ENCODE measurements around the gene SERPINB13.

SERPINB13 gene

GRCh38 chr18:63588909-63589308 lies 1.8 kb downstream of the SERPINB13 start:
- Histone ChIP-seq H3K9me3 (ENCODE audit: insufficient read depth, low read length) (no peaks in the 10 kb centered on the region), H3K36me3 (ENCODE audit: low read length) (no peaks in the 10 kb centered on the region), H3K79me2 (ENCODE audit: insufficient read depth, low read length) (no peaks in the 10 kb centered on the region), H3K4me3 (ENCODE audit: insufficient read depth, low read length, poor library complexity, severe bottlenecking) (no peak overlapping the region), H3F3A (ENCODE audit: insufficient read depth) (no peaks in the 10 kb centered on the region), H3K9me2 (replicated peaks; ENCODE audit: insufficient read depth, low read length) (no peaks in the 10 kb centered on the region), H3K4me2 (ENCODE audit: low read depth, low read length, poor library complexity, severe bottlenecking) (no peak overlapping the region), H2AFZ (ENCODE audit: low read depth, low read length, severe bottlenecking) (no peak overlapping the region), H3K9ac (ENCODE audit: low read length) (no peak overlapping the region), H3K27ac (ENCODE audit: low read depth, low read length) (no peak overlapping the region), H3K27me3 (ENCODE audit: low read length) (no peaks in the 10 kb centered on the region), H4K20me1 (ENCODE audit: low read depth, low read length) (no peaks in the 10 kb centered on the region)
- TF ChIP-seq EZH2phosphoT487 (conservative IDR thresholded peaks at IDR 0.05; ENCODE audit: low read length) (no peak), CTCF (IDR thresholded peaks at IDR 0.05; ENCODE audit: insufficient read depth, low read length, poor library complexity, severe bottlenecking) (no peak)

- Histone ChIP-seq H3K4me2 (ENCODE audit: low read depth, low read length, poor library complexity, severe bottlenecking) (no peak overlapping the region), H3K27ac (ENCODE audit: low read depth, low read length) (no peak overlapping the region)
These were observed 3.2 kb downstream of the SERPINB13 start for GRCh38 chr18:63590373-63590772.

GRCh38 chr18:63590966-63591695 lies 4.0 kb downstream of the SERPINB13 start:
- Histone ChIP-seq H4K20me1 (ENCODE audit: low read depth, low read length) (no peaks in the 10 kb centered on the region), H3K9me2 (replicated peaks; ENCODE audit: insufficient read depth, low read length) (no peaks in the 10 kb centered on the region), H2AFZ (ENCODE audit: low read depth, low read length, severe bottlenecking) (no peak overlapping the region), H3F3A (ENCODE audit: insufficient read depth) (no peaks in the 10 kb centered on the region), H3K9me3 (ENCODE audit: insufficient read depth, low read length) (no peaks in the 10 kb centered on the region), H3K4me3 (ENCODE audit: insufficient read depth, low read length, poor library complexity, severe bottlenecking) (no peak overlapping the region), H3K4me2 (ENCODE audit: low read depth, low read length, poor library complexity, severe bottlenecking) (no peak overlapping the region), H3K79me2 (ENCODE audit: insufficient read depth, low read length) (no peaks in the 10 kb centered on the region), H3K27ac (ENCODE audit: low read depth, low read length) (no peak overlapping the region), H3K9ac (ENCODE audit: low read length) (no peak overlapping the region), H3K27me3 (ENCODE audit: low read length) (no peaks in the 10 kb centered on the region), H3K36me3 (ENCODE audit: low read length) (no peaks in the 10 kb centered on the region)
- TF ChIP-seq EZH2phosphoT487 (conservative IDR thresholded peaks at IDR 0.05; ENCODE audit: low read length) (no peak), CTCF (IDR thresholded peaks at IDR 0.05; ENCODE audit: insufficient read depth, low read length, poor library complexity, severe bottlenecking) (no peak)

More at GRCh38 chr18:63590373-63590772, 3.2 kb downstream of the SERPINB13 start:
- no peaks in the 10 kb centered on the region for H3K79me2 ChIP-seq (ENCODE audit: insufficient read depth, low read length)
- no peaks in the 10 kb centered on the region for H4K20me1 ChIP-seq (ENCODE audit: low read depth, low read length)
- no peaks in the 10 kb centered on the region for H3K27me3 ChIP-seq (ENCODE audit: low read length)
- no peaks in the 10 kb centered on the region for H3F3A ChIP-seq (ENCODE audit: insufficient read depth)
- H3K4me3 ChIP-seq (ENCODE audit: insufficient read depth, low read length, poor library complexity, severe bottlenecking): no peak overlapping the region
- TF ChIP-seq EZH2phosphoT487 (conservative IDR thresholded peaks at IDR 0.05; ENCODE audit: low read length) (no peak), CTCF (IDR thresholded peaks at IDR 0.05; ENCODE audit: insufficient read depth, low read length, poor library complexity, severe bottlenecking) (no peak)
- H3K36me3 ChIP-seq (ENCODE audit: low read length): no peaks in the 10 kb centered on the region
- H2AFZ ChIP-seq (ENCODE audit: low read depth, low read length, severe bottlenecking): no peak overlapping the region
- H3K9ac ChIP-seq (ENCODE audit: low read length): no peak overlapping the region
- H3K9me3 ChIP-seq (ENCODE audit: insufficient read depth, low read length): no peaks in the 10 kb centered on the region
- no peaks in the 10 kb centered on the region for H3K9me2 ChIP-seq (replicated peaks; ENCODE audit: insufficient read depth, low read length)
